ENCODE results near the gene CDK12.

Gene CDK12

GRCh38 chr17:39549747-39550573, 88.7 kb downstream of the CDK12 start:
- DNase-seq, result no peak

- no peak for DNase-seq
These were observed 90.6 kb downstream of the CDK12 start for GRCh38 chr17:39551879-39552278.

GRCh38 chr17:39553341-39553945, 92.2 kb downstream of the CDK12 start:
- DNase-seq, result no peak

GRCh38 chr17:39555368-39555767, 94.1 kb downstream of the CDK12 start:
- no peak for DNase-seq

GRCh38 chr17:39556423-39556822, 95.1 kb downstream of the CDK12 start:
- DNase-seq, result no peak

GRCh38 chr17:39562395-39562794, 101.1 kb downstream of the CDK12 start:
- no peak for DNase-seq

- DNase-seq, result no peak
These were observed 101.7 kb downstream of the CDK12 start for GRCh38 chr17:39562976-39563375.

- no peak for DNase-seq
These were observed 102.2 kb downstream of the CDK12 start for GRCh38 chr17:39563476-39563875.

GRCh38 chr17:39564211-39564848, 103.0 kb downstream of the CDK12 start:
- DNase-seq, result no peak

GRCh38 chr17:39566094-39566850, 105.0 kb downstream of the CDK12 start:
- DNase-seq, result no peak

- no peak for DNase-seq
These were observed 107.4 kb downstream of the CDK12 start for GRCh38 chr17:39568702-39569101.

GRCh38 chr17:39569126-39569525, 107.8 kb downstream of the CDK12 start:
- DNase-seq, result no peak

GRCh38 chr17:39572121-39572520, 110.8 kb downstream of the CDK12 start:
- no peak for DNase-seq

GRCh38 chr17:39573447-39574298, 112.4 kb downstream of the CDK12 start:
- DNase-seq, result no peak

GRCh38 chr17:39576187-39576586, 114.9 kb downstream of the CDK12 start:
- no peak for DNase-seq

GRCh38 chr17:39578272-39578671, 117.0 kb downstream of the CDK12 start:
- DNase-seq, result no peak

GRCh38 chr17:39579318-39580081, 118.2 kb downstream of the CDK12 start:
- no peak for DNase-seq

GRCh38 chr17:39580082-39580468, 118.8 kb downstream of the CDK12 start:
- no peak for DNase-seq

- DNase-seq, result no peak
These were observed 119.9 kb downstream of the CDK12 start for GRCh38 chr17:39581071-39581758.

- no peak for DNase-seq
These were observed 120.4 kb downstream of the CDK12 start for GRCh38 chr17:39581759-39582085.

- DNase-seq, result no peak
These were observed 121.4 kb downstream of the CDK12 start for GRCh38 chr17:39582658-39583057.
